Ovary (tissue), 9 donors: ENCODE data around the gene B3GALT5. TPM values are rescaled to one million over a fixed set of nuclear protein-coding genes. Genes with fewer than 3 reads are reported as not detected.

Experiments
- DNase-seq, 5 donors: peaks; one replicate each; pipeline ENCODE4 v3.0.0-alpha.2; 2019 to 2020
- H3K27ac ChIP-seq, 2 donors: fragments of 200-600 bp; one replicate each; pipeline versions ENCODE4 v1.5.1 to v1.8.0; 2019 to 2022
- H3K27me3 ChIP-seq: fragments of 200-600 bp; one replicate; pipeline ENCODE4 v1.8.0; 2022
- H3K36me3 ChIP-seq: fragments of 200-600 bp; sonication (generic); one replicate; pipeline ENCODE4 v1.5.1; 2019
- H3K4me1 ChIP-seq: one replicate; pipeline ENCODE4 v1.8.1; 2013; ENCODE audit warnings: mild to moderate bottlenecking, moderate library complexity; ENCODE audit not compliant: insufficient read depth
- H3K4me3 ChIP-seq: fragments of 200-600 bp; sonication (generic); one replicate; pipeline ENCODE4 v1.5.1; 2017
- H3K9me3 ChIP-seq, 2 donors: fragments of 200-600 bp in 1 of 2; sonication (generic) in 1 of 2; one replicate each; pipeline versions ENCODE4 v1.5.1 to v1.8.1; 2013 to 2019; ENCODE audit warnings: mild to moderate bottlenecking in 1 of 2, moderate library complexity in 1 of 2
- CTCF ChIP-seq, 3 donors: fragments of 450-650 bp in 2 of 3; fragments of 200-600 bp in 1 of 3; IDR thresholded peaks; one replicate each; pipeline versions ENCODE4 v1.5.1 to v1.8.0; 2016 to 2022; ENCODE audit warnings: antibody characterized with exemption in 3 of 3, mild to moderate bottlenecking in 1 of 3
- EP300 ChIP-seq: sonication (generic); formaldehyde crosslinking; IDR thresholded peaks from one replicate; pipeline ENCODE4 v1.6.1; 2017; ENCODE audit warnings: antibody characterized with exemption
- POLR2A ChIP-seq: fragments of 450-650 bp; IDR thresholded peaks from one replicate; pipeline ENCODE4 v1.6.1; 2017; ENCODE audit warnings: antibody characterized with exemption, mild to moderate bottlenecking, moderate library complexity
- WGBS, 3 donors: extraction: QIAGEN DNeasy Blood & Tissue Kit in 1 of 3; methylation state at CpG; one replicate each; pipeline versions ENCODE4 v1.1.5 to v1.1.7; 2013 to 2017; 5-methylcytosine and 5-hydroxymethylcytosine counted together
- intact Hi-C, 4 donors: fragments of 100-400 bp; cut with DNase I; formaldehyde crosslinking; loops; one replicate each; pipeline versions ENCODE4 v1.11.0 to v1.15.1; 2022 to 2023
- polyA plus RNA-seq, 2 donors: library from polyadenylated mRNA; stranded (reverse); fragments of 200-250 nt in 1 of 2; fragments of 350-450 nt in 1 of 2; fragmentation: Illumina TruSeq in 1 of 2; extraction: RNeasy Lipid Tissue Mini Kit (QIAGEN cat#74804) in 1 of 2; gene quantifications; one replicate each; pipeline ENCODE4 v1.2.3, GENCODE V29; 2013 to 2014
- total RNA-seq, 7 donors: library from RNA; depleted of rRNA in 2 of 7; stranded (reverse); fragments of >200 nt in 2 of 7; fragmentation: NEBNext Ultra II Directional in 3 of 7; extraction: Animal tissue kit (Norgen Biotek cat#: 25700) in 3 of 7; gene quantifications; one replicate each; pipeline versions ENCODE4 v1.1.0 to v1.2.4, GENCODE V29; 2016 to 2023
- donor health status: DM: no; HTN: no; CAD: no; lungs with moderate emphysema.
- donor health status: DM: no; HTN: no; CAD: no.
- donor health status: Bipolar disorder and iron deficiency.
- donor health status: DM: yes; HTN: yes; CAD: no.
- donor health status: DM: no; HTN: no; CAD: no.
- donor health status: DM: yes; HTN: yes; CAD: no.

The B3GALT5 gene
- total and polyA plus RNA-seq, 9 donors: 0.12 to 1.8 (median 0.62) TPM

GRCh38 chr21:39675590-39675989, 62.9 kb downstream of the B3GALT5 start:
- intact Hi-C loops: no loop called here
- Histone ChIP-seq H3K9me3 (peaks cover 0 to 3% of the 10 kb centered on the region in 2 donors), H3K4me1 (no peaks in the 10 kb centered on the region), H3K4me3 (no peak overlapping the region), H3K36me3 (no peaks in the 10 kb centered on the region), H3K27me3 (no peaks in the 10 kb centered on the region), H3K27ac (no peak overlapping the region)
- DNase-seq: no peak
- 90 to 93% (median 91%) methylated on average over 12 of the region's 12 CpGs for WGBS, 3 donors
- no peak for TF ChIP-seq CTCF (IDR thresholded peaks at IDR 0.05)

DNA sequence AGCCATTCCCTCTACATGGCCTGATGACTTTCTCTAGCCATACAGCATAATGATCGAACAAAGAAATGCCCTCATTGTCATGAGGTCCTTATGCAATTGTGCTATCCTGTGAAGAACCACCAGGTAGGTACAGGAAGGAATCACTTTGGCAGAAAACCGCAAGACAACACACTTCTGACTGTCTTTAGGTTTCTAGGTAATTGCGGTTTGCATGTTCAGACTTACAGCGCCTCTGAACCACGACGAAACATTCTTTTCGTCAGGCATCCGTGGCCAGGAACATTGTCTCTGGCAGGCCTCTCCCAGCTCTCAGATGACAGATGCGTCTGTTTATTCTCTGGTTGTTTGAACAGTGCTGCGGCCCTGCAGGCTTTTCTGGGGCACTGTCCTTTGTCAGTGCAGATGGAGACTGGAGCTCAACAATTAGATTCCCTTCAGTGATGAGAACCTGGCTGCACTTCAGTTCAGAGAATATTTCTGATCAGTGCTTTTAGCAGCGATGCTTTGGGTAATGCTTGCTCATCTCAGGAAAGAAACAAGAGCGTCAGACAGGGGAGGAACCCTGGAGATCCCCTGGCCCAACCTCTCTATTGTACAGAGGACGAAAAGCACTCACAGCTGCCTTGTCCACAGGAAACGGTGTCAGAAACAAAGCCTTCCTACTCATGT, 63.4 kb downstream of the B3GALT5 start:
- intact Hi-C loops: no loop called here
- WGBS, 3 donors: 54 to 62% (median 57%) methylated on average over 14 of the region's 14 CpGs
- Histone ChIP-seq H3K9me3 (peaks cover 0 to 3% of the 10 kb centered on the region in 2 donors), H3K27ac (no peak overlapping the region), H3K4me1 (no peaks in the 10 kb centered on the region), H3K27me3 (no peaks in the 10 kb centered on the region), H3K36me3 (no peaks in the 10 kb centered on the region), H3K4me3 (no peak overlapping the region)
- TF ChIP-seq EP300: no peak
- TF ChIP-seq CTCF (IDR thresholded peaks at IDR 0.05): no peak
- DNase-seq: no peak

DNA sequence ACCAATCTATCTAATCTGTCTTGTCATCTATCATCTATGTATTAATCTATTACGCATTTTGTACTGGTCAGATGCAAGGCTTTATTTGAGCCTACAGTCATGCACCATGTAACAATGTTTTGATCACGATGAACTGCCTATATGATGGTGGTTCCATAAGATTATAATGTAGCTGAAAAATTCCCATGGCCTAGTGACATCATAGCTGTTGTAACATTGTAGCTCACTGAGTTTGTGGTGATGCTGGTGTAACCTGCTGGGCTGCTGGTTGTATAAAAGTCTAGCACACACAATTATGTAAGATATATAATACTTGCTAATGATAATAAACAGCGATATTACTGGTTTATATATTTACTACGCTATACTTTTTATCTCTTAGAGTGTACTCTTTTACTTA, 67.5 kb downstream of the B3GALT5 start:
- intact Hi-C loops: no loop called here
- WGBS, 3 donors: 95 to 98% (median 97%) methylated on average over 4 of the region's 4 CpGs
- Histone ChIP-seq H3K27me3 (no peaks in the 10 kb centered on the region), H3K4me1 (no peaks in the 10 kb centered on the region), H3K36me3 (no peaks in the 10 kb centered on the region), H3K4me3 (no peak overlapping the region), H3K9me3 (peaks cover 0 to 3% of the 10 kb centered on the region in 2 donors), H3K27ac (no peak overlapping the region)
- TF ChIP-seq CTCF (IDR thresholded peaks at IDR 0.05) (no peak), EP300 (no peak), POLR2A (no peak)
- no peak for DNase-seq

DNA sequence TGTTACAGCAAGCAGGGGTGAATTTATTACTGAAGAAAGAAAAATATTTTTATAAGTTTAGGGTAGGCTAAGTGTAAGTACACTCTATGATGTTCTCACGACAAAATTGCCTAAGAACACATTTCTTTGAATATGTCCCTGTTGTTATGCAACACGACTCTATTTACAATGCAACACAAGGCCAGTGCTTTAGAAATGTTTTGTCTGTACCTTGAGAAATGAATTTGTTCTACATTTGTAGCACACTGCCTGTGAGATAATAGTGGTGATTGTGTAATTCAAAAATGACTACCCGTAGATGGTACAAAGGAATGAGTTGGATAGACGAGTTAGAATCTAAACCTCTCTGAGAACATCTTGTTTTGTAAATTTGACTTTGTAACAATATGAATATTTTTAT, 68.5 kb downstream of the B3GALT5 start:
- intact Hi-C loops: no loop called here
- H3K27ac ChIP-seq: no peak overlapping the region

GRCh38 chr21:39681845-39682244, 69.1 kb downstream of the B3GALT5 start:
- no peak for DNase-seq
- TF ChIP-seq EP300 (no peak), CTCF (IDR thresholded peaks at IDR 0.05) (no peak), POLR2A (no peak)
- Histone ChIP-seq H3K4me1 (no peaks in the 10 kb centered on the region), H3K9me3 (no peaks in the 10 kb centered on the region), H3K36me3 (no peaks in the 10 kb centered on the region), H3K27me3 (no peaks in the 10 kb centered on the region), H3K27ac (no peak overlapping the region), H3K4me3 (no peak overlapping the region)
- WGBS, 3 donors: 17 to 25% (median 25%) methylated on average over 2 of the region's 2 CpGs
- intact Hi-C loops: no loop called here

More for the DNA sequence above, 68.5 kb downstream of the B3GALT5 start:
- no peak for DNase-seq
- Histone ChIP-seq H3K36me3 (no peaks in the 10 kb centered on the region), H3K9me3 (no peaks in the 10 kb centered on the region), H3K4me3 (no peak overlapping the region), H3K4me1 (no peaks in the 10 kb centered on the region), H3K27me3 (no peaks in the 10 kb centered on the region)
- no peak for TF ChIP-seq EP300
- WGBS, 3 donors: 23 to 39% (median 33%) methylated on average over 4 of the region's 4 CpGs
